Right lobe of liver (tissue), 6 donors: ENCODE data around the gene TBKBP1. TPM values are rescaled to one million over a fixed set of nuclear protein-coding genes. Genes with fewer than 3 reads are reported as not detected.

ENCODE experiments used
- ATAC-seq, 4 donors: fragments of 200-7000 bp; cut with Tn5 transposase; one replicate each; pipeline ENCODE4 v1.9.1; 2020; ENCODE audit warnings: mild to moderate bottlenecking in 4 of 4, moderate library complexity in 4 of 4
- DNase-seq, 3 donors: peaks; one replicate each; pipeline ENCODE4 v3.0.0-alpha.2; 2020
- H3K27ac ChIP-seq, 3 donors: fragments of 200-600 bp; one replicate each; pipeline ENCODE4 v1.8.0; 2022
- H3K27me3 ChIP-seq, 2 donors: fragments of 200-600 bp; one replicate each; pipeline ENCODE4 v1.8.0; 2022
- H3K36me3 ChIP-seq, 4 donors: fragments of 200-600 bp; sonication (generic) in 1 of 4; one replicate each; pipeline versions ENCODE4 v1.5.1 to v1.8.0; 2017 to 2022; ENCODE audit warnings: control low read depth in 1 of 4
- H3K4me1 ChIP-seq, 4 donors: fragments of 200-600 bp; sonication (generic) in 1 of 4; one replicate each; pipeline versions ENCODE4 v1.5.1 to v1.8.0; 2017 to 2022; ENCODE audit warnings: control low read depth in 1 of 4
- H3K4me3 ChIP-seq, 3 donors: fragments of 200-600 bp; one replicate each; pipeline ENCODE4 v1.8.0; 2022
- H3K9me3 ChIP-seq, 4 donors: fragments of 200-600 bp; sonication (generic) in 1 of 4; one replicate each; pipeline versions ENCODE4 v1.5.1 to v1.8.0; 2017 to 2022; ENCODE audit warnings: control low read depth in 1 of 4
- CTCF ChIP-seq, 4 donors: fragments of 200-600 bp in 3 of 4; fragments of 450-650 bp in 1 of 4; IDR thresholded peaks; one replicate each; pipeline versions ENCODE4 v1.5.1 to v1.8.0; 2016 to 2022; ENCODE audit warnings: antibody characterized with exemption in 4 of 4, mild to moderate bottlenecking in 2 of 4
- POLR2A ChIP-seq: fragments of 450-650 bp; IDR thresholded peaks from one replicate; pipeline ENCODE4 v1.6.1; 2017; ENCODE audit warnings: antibody characterized with exemption, mild to moderate bottlenecking
- WGBS: methylation state at CpG from one replicate; pipeline ENCODE4 v1.1.6; 2018; ENCODE audit warnings: low coverage, low lambda C conversion rate; ENCODE audit not compliant: insufficient coverage; ENCODE audit errors: missing lambda C conversion rate; 5-methylcytosine and 5-hydroxymethylcytosine counted together
- intact Hi-C, 2 donors: fragments of 100-400 bp; cut with DNase I; formaldehyde crosslinking; loops; one replicate each; pipeline versions ENCODE4 v1.11.2 to v1.14.1; 2022
- total RNA-seq, 6 experiments: library from RNA; depleted of rRNA in 2 of 6; stranded (reverse); fragments of >200 nt in 2 of 6; fragmentation: NEBNext Ultra II Directional in 3 of 6; extraction: Animal tissue kit (Norgen Biotek cat#: 25700) in 3 of 6; gene quantifications; one replicate each; pipeline versions ENCODE4 v1.1.0 to v1.2.4, GENCODE V29; 2016 to 2023
- donor health status: DM: no; HTN: yes; CAD: no.
- donor health status: DM: no; HTN: no; CAD: no.
- donor health status: DM: no; HTN: no; CAD: no.
- donor health status: DM: no; HTN: yes; CAD: no.
- donor health status: DM: no; HTN: yes; CAD: no.

TBKBP1 gene
- total RNA-seq, 6 experiments from 2014 or later = 1.2 to 3.2 (median 2.2) TPM

GRCh38 chr17:47698749-47699535, 5.0 kb downstream of the TBKBP1 start:
- TF ChIP-seq CTCF (IDR thresholded peaks at IDR 0.05) (peak; percentile 59 to 95 (median 90)), POLR2A (no peak)
- no peaks in the 10 kb centered on the region for H3K27me3 ChIP-seq
- ATAC-seq (peak in 3 of 4 donors; percentile 29 to 37 (median 36)), DNase-seq (peak; percentile 51 to 68 (median 61))
- 37% methylated on average over 12 of the region's 25 CpGs for WGBS
- H3K27ac ChIP-seq = no peak overlapping the region
- H3K4me3 ChIP-seq = no peak overlapping the region
- H3K9me3 ChIP-seq = no peaks in the 10 kb centered on the region
- no peaks in the 10 kb centered on the region for H3K36me3 ChIP-seq
- intact Hi-C loops = no loop called here
- H3K4me1 ChIP-seq = no peaks in the 10 kb centered on the region

GRCh38 chr17:47699536-47699840, 5.5 kb downstream of the TBKBP1 start:
- no peak for DNase-seq
- intact Hi-C loops = no loop called here
- no peak for TF ChIP-seq CTCF (IDR thresholded peaks at IDR 0.05)
- TF ChIP-seq POLR2A = no peak
- H3K27me3 ChIP-seq = no peaks in the 10 kb centered on the region
- no peaks in the 10 kb centered on the region for H3K4me1 ChIP-seq
- ATAC-seq = no peak
- WGBS = 80% methylated on average over 1 of the region's 4 CpGs
- H3K4me3 ChIP-seq = no peak overlapping the region
- no peaks in the 10 kb centered on the region for H3K36me3 ChIP-seq
- no peak overlapping the region for H3K27ac ChIP-seq
- no peaks in the 10 kb centered on the region for H3K9me3 ChIP-seq

- ATAC-seq = no peak
- no peaks in the 10 kb centered on the region for H3K9me3 ChIP-seq
- no peak overlapping the region for H3K27ac ChIP-seq
- intact Hi-C loops = loop anchor here in 1 of 2 donors (10.0 kb wide), 1 partner anchor 104 kb away; no protein-coding TSS in a partner anchor
- WGBS = 81% methylated on average over 5 of the region's 13 CpGs
- H3K36me3 ChIP-seq = no peaks in the 10 kb centered on the region
- H3K4me1 ChIP-seq = no peaks in the 10 kb centered on the region
- TF ChIP-seq POLR2A (no peak), CTCF (IDR thresholded peaks at IDR 0.05) (no peak)
- no peak overlapping the region for H3K4me3 ChIP-seq
- no peaks in the 10 kb centered on the region for H3K27me3 ChIP-seq
- peak in 1 of 3 donors; percentile 42 for DNase-seq
These were observed 6.8 kb downstream of the TBKBP1 start for GRCh38 chr17:47700471-47701449.

- 54% methylated on average over 2 of the region's 4 CpGs for WGBS
- Histone ChIP-seq H3K4me3 (no peak overlapping the region), H3K36me3 (no peaks in the 10 kb centered on the region), H3K27me3 (no peaks in the 10 kb centered on the region), H3K27ac (no peak overlapping the region), H3K4me1 (no peaks in the 10 kb centered on the region), H3K9me3 (no peaks in the 10 kb centered on the region)
- ATAC-seq (no peak), DNase-seq (peak in 1 of 3 donors; percentile 36)
- TF ChIP-seq CTCF (IDR thresholded peaks at IDR 0.05) (no peak), POLR2A (no peak)
- intact Hi-C loops = loop anchor here in 1 of 2 donors (10.0 kb wide), 1 partner anchor 103 kb away; no protein-coding TSS in a partner anchor
These were observed 7.6 kb downstream of the TBKBP1 start for GRCh38 chr17:47701608-47702007.
